A549 (cell line): ENCODE measurements around the gene MUC7. TPM values are rescaled to one million over a fixed set of nuclear protein-coding genes. Genes with fewer than 3 reads are reported as not detected.

ENCODE experiments used
- ATAC-seq, 2 experiments: fragments of 200-7000 bp in 1 of 2; fragments of >200 bp in 1 of 2; cut with Nextera tagmentation in 1 of 2; cut with Tn5 transposase in 1 of 2; 3 replicates each; pipeline versions ENCODE4 v1.8.0 to v1.9.1; 2018 to 2020; ENCODE audit warnings: mild to moderate bottlenecking in 1 of 2, moderate library complexity in 1 of 2
- CTCF ChIA-PET: fragments of 300-600 bp; sonication (Branson Sonifier 250); formaldehyde crosslinking; extraction: SDS; loops from one replicate; lab custom pipeline; 2021; ENCODE audit warnings: antibody characterized with exemption, inconsistent platforms; lab: Yijun Ruan, JAX
- POLR2A ChIA-PET: fragments of 350-600 bp; formaldehyde crosslinking; extraction: SDS; loops from one replicate; lab custom pipeline; 2021; ENCODE audit warnings: antibody characterized with exemption, inconsistent platforms; lab: Yijun Ruan, JAX
- DNase-seq, 2 experiments: peaks; one replicate each; pipeline versions ENCODE4 v3.0.0 to v3.0.0-alpha.2; 2011 to 2016; ENCODE audit warnings: low read depth in 1 of 2, low spot score in 1 of 2
- FAIRE-seq: peaks from 2 replicates; lab custom pipeline; 2011; peaks lifted over from hg19 to GRCh38; lab: Jason Lieb, UNC
- H3K27ac ChIP-seq, 2 experiments: fragments of >200 bp; sonication (Bioruptor Twin); formaldehyde crosslinking; 3 replicates each; pipeline ENCODE4 v1.5.1; 2016 to 2017
- H3K4me1 ChIP-seq: fragments of >200 bp; sonication (Bioruptor Twin); formaldehyde crosslinking; 3 replicates; pipeline ENCODE4 v1.6.1; 2016
- H3K4me2 ChIP-seq: fragments of >200 bp; sonication (Bioruptor Twin); formaldehyde crosslinking; 3 replicates; pipeline ENCODE4 v1.6.1; 2016
- H3K4me3 ChIP-seq: fragments of >200 bp; sonication (Bioruptor Twin); formaldehyde crosslinking; 3 replicates; pipeline ENCODE4 v1.5.1; 2016
- H3K9me3 ChIP-seq: fragments of >200 bp; sonication (Bioruptor Twin); formaldehyde crosslinking; 3 replicates; pipeline ENCODE4 v1.6.1; 2016
- ATOH8 ChIP-seq: fragments of 250-450 bp; sonication (Bioruptor Pico); IDR thresholded peaks from 2 replicates; pipeline ENCODE4 v1.5.0; 2020; ENCODE audit warnings: low read depth, mild to moderate bottlenecking, moderate library complexity
- CEBPB ChIP-seq, 2 experiments: fragments of >200 bp in 1 of 2; sonication (Bioruptor Twin) in 1 of 2; formaldehyde crosslinking in 1 of 2; IDR thresholded peaks; 2 replicates each; pipeline ENCODE4 v1.6.1; 2012 to 2016
- CHD4 ChIP-seq: fragments of 200-600 bp; sonication (generic); IDR thresholded peaks from 2 replicates; pipeline ENCODE4 v1.6.1; 2016; ENCODE audit warnings: antibody characterized with exemption, mild to moderate bottlenecking, borderline replicate concordance
- EHF ChIP-seq: fragments of 250-450 bp; sonication (Bioruptor Pico); IDR thresholded peaks from 2 replicates; pipeline ENCODE4 v1.5.0; 2020; ENCODE audit warnings: mild to moderate bottlenecking
- FOSB ChIP-seq: fragments of 250-450 bp; sonication (Bioruptor Pico); IDR thresholded peaks from 2 replicates; pipeline ENCODE4 v1.5.0; 2020; ENCODE audit warnings: mild to moderate bottlenecking, moderate library complexity
- FOSL2 ChIP-seq, 2 experiments: fragments of 450-650 bp in 1 of 2; fragments of >200 bp in 1 of 2; sonication (Bioruptor Twin) in 1 of 2; formaldehyde crosslinking; IDR thresholded peaks; 2 replicates each; pipeline versions ENCODE4 v1.5.0 to v1.6.1; 2016 to 2020; ENCODE audit warnings: mild to moderate bottlenecking in 1 of 2, moderate library complexity in 1 of 2
- FOXS1 ChIP-seq: fragments of 250-450 bp; sonication (Bioruptor Pico); IDR thresholded peaks from 2 replicates; pipeline ENCODE4 v1.5.0; 2020; ENCODE audit warnings: mild to moderate bottlenecking, moderate library complexity
- HEYL ChIP-seq: fragments of 250-450 bp; sonication (Bioruptor Pico); IDR thresholded peaks from 2 replicates; pipeline ENCODE4 v1.8.0; 2021; ENCODE audit warnings: mild to moderate bottlenecking, moderate library complexity
- HOXA7 ChIP-seq: fragments of 250-450 bp; sonication (Bioruptor Pico); IDR thresholded peaks from 2 replicates; pipeline ENCODE4 v1.5.0; 2020; ENCODE audit warnings: mild to moderate bottlenecking, moderate library complexity
- HOXB13 ChIP-seq: fragments of 250-450 bp; sonication (Bioruptor Pico); IDR thresholded peaks from 2 replicates; pipeline ENCODE4 v1.5.0; 2020; ENCODE audit warnings: low read depth, mild to moderate bottlenecking, moderate library complexity
- HOXB5 ChIP-seq: fragments of 250-450 bp; sonication (Bioruptor Pico); IDR thresholded peaks from 2 replicates; pipeline ENCODE4 v1.5.0; 2020; ENCODE audit warnings: mild to moderate bottlenecking, moderate library complexity
- JUN ChIP-seq, 2 experiments: fragments of >200 bp; sonication (Bioruptor Twin); formaldehyde crosslinking; IDR thresholded peaks; 2 replicates in 1 of 2; 3 replicates in 1 of 2; pipeline ENCODE4 v1.6.1; 2016 to 2017
- KDM1A ChIP-seq: fragments of 200-600 bp; sonication (generic); IDR thresholded peaks from 2 replicates; pipeline ENCODE4 v1.6.1; 2016; ENCODE audit warnings: low read depth, mild to moderate bottlenecking
- MAX ChIP-seq: IDR thresholded peaks from 2 replicates; pipeline ENCODE4 v1.6.1; 2012
- NFE2L2 ChIP-seq: fragments of 150-350 bp; conservative IDR thresholded peaks from 2 replicates; pipeline ENCODE4 v1.6.1; 2014; ENCODE audit warnings: low read length
- NR3C1 ChIP-seq: fragments of >200 bp; sonication (Bioruptor Twin); formaldehyde crosslinking; IDR thresholded peaks from 3 replicates; pipeline ENCODE4 v1.6.1; 2017
- PBX3 ChIP-seq: IDR thresholded peaks from 2 replicates; pipeline ENCODE4 v1.6.1; 2012
- POLR2AphosphoS2 ChIP-seq: conservative IDR thresholded peaks from 2 replicates; pipeline ENCODE4 v1.6.1; 2012; ENCODE audit warnings: low read length, improper control_type of control experiment, inconsistent platforms
- RAD21 ChIP-seq, 2 experiments: fragments of >200 bp in 1 of 2; sonication (Bioruptor Twin) in 1 of 2; formaldehyde crosslinking in 1 of 2; IDR thresholded peaks in 1 of 2; conservative IDR thresholded peaks in 1 of 2; 2 replicates in 1 of 2; 3 replicates in 1 of 2; pipeline ENCODE4 v1.6.1; 2012 to 2018; ENCODE audit warnings: inconsistent platforms in 1 of 2
- RNF2 ChIP-seq: fragments of 200-600 bp; sonication (generic); IDR thresholded peaks from 2 replicates; pipeline ENCODE4 v1.6.1; 2016; ENCODE audit warnings: low read depth, mild to moderate bottlenecking, antibody characterized with exemption, moderate library complexity, borderline replicate concordance
- SREBF2 ChIP-seq: fragments of 450-650 bp; IDR thresholded peaks from 2 replicates; pipeline ENCODE4 v1.6.1; 2014; ENCODE audit warnings: mild to moderate bottlenecking, moderate library complexity
- TFCP2L1 ChIP-seq: fragments of 250-450 bp; sonication (Bioruptor Pico); IDR thresholded peaks from 2 replicates; pipeline ENCODE4 v1.5.0; 2021; ENCODE audit warnings: mild to moderate bottlenecking
- TP53 ChIP-seq: fragments of 250-450 bp; sonication (Bioruptor Pico); IDR thresholded peaks from 2 replicates; pipeline ENCODE4 v1.5.0; 2021; ENCODE audit warnings: mild to moderate bottlenecking, moderate library complexity
- USF2 ChIP-seq: fragments of 450-650 bp; IDR thresholded peaks from 2 replicates; pipeline ENCODE4 v1.6.1; 2014; ENCODE audit warnings: antibody characterized with exemption
- ZC3H11A ChIP-seq: fragments of 450-650 bp; IDR thresholded peaks from 2 replicates; pipeline ENCODE4 v1.6.1; 2014; ENCODE audit warnings: antibody characterized with exemption, mild to moderate bottlenecking
- WGBS: methylation state at CpG from one replicate; pipeline ENCODE4 v1.1.6; 2017; ENCODE audit errors: missing lambda C conversion rate; 5-methylcytosine and 5-hydroxymethylcytosine counted together
- polyA plus RNA-seq, 4 experiments: library from polyadenylated mRNA; depleted of rRNA in 3 of 4; stranded (reverse); fragments of >200 nt; fragmentation: RNase III in 1 of 4; extraction: RNeasy Plus Mini Kit Qiagen cat#74134 plus additional on column Dnase treatment in 1 of 4; gene quantifications; 2 replicates in 3 of 4; 3 replicates in 1 of 4; pipeline ENCODE4 v1.2.3, GENCODE V29; 2011 to 2017
- TF ChIP-seq, protein P1 (sequence below): fragments of 150-350 bp; IDR thresholded peaks from 2 replicates; pipeline ENCODE4 v1.6.1; 2014; ENCODE audit warnings: low read depth, mild to moderate bottlenecking, low read length
- TF ChIP-seq, protein P2 (sequence below): fragments of >200 bp; sonication (Bioruptor Twin); formaldehyde crosslinking; IDR thresholded peaks from 2 replicates; pipeline ENCODE4 v1.6.1; 2016

The MUC7 gene
- polyA plus RNA-seq, 2 of the 4 experiments (the other 2 are of a cell fraction): not detected

GRCh38 chr4:70530997-70531396, 59.0 kb downstream of the MUC7 start:
- TF ChIP-seq EHF: no peak
- no peak for TF ChIP-seq NFE2L2
- no peak for TF ChIP-seq TP53 (CRISPR knock-in tag)
- TF ChIP-seq FOXS1 (CRISPR knock-in tag): no peak
- no peak for TF ChIP-seq USF2
- no peak for TF ChIP-seq RNF2
- TF ChIP-seq HEYL (CRISPR knock-in tag): no peak
- no peak for TF ChIP-seq TFCP2L1 (CRISPR knock-in tag)
- no peak for TF ChIP-seq NR3C1
- TF ChIP-seq CEBPB (IDR thresholded peaks at IDR 0.05): no peak
- TF ChIP-seq RAD21 (conservative IDR thresholded peaks at IDR 0.05 in 1 of 2, IDR thresholded peaks at IDR 0.05 in 1 of 2): no peak
- TF ChIP-seq HOXB13 (CRISPR knock-in tag): no peak
- no peak for ATAC-seq

DNA sequence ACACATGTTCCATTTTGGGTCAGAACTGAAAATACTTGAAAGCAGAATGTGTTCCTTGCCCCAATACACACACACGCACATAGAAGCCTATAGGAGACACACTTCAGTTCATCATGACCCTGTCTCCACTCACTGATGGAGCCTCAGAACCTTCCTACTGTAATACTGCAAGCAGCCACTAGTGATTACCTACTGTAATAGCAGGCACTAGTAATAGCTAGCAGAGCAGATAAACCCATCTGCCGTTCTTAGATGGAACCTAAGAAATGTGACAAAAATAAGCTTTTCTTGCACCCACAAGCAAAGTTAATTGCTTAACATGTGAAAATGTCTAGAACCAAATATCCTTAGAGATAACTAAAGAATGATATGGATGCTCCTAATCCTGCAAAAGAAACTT, 60.0 kb downstream of the MUC7 start:
- 19% methylated on average over 2 of the region's 2 CpGs for WGBS
- CTCF ChIA-PET: no interaction called here
- TF ChIP-seq POLR2AphosphoS2: no peak
- TF ChIP-seq RNF2: no peak
- TF ChIP-seq, protein P1, sequence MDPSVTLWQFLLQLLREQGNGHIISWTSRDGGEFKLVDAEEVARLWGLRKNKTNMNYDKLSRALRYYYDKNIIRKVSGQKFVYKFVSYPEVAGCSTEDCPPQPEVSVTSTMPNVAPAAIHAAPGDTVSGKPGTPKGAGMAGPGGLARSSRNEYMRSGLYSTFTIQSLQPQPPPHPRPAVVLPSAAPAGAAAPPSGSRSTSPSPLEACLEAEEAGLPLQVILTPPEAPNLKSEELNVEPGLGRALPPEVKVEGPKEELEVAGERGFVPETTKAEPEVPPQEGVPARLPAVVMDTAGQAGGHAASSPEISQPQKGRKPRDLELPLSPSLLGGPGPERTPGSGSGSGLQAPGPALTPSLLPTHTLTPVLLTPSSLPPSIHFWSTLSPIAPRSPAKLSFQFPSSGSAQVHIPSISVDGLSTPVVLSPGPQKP: no peak
- TF ChIP-seq HOXB5 (CRISPR knock-in tag): no peak
- no peak for TF ChIP-seq KDM1A
- no peak for TF ChIP-seq FOSB (CRISPR knock-in tag)
- TF ChIP-seq ATOH8 (CRISPR knock-in tag): no peak
- TF ChIP-seq PBX3: no peak
- TF ChIP-seq CHD4: no peak
- TF ChIP-seq MAX: no peak
- no peak for TF ChIP-seq JUN (IDR thresholded peaks at IDR 0.05)
- TF ChIP-seq, protein P2, sequence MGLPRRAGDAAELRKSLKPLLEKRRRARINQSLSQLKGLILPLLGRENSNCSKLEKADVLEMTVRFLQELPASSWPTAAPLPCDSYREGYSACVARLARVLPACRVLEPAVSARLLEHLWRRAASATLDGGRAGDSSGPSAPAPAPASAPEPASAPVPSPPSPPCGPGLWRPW: no peak
- TF ChIP-seq SREBF2: no peak
- no peak for TF ChIP-seq HOXA7
- TF ChIP-seq FOSL2 (IDR thresholded peaks at IDR 0.05): no peak
- no peak for TF ChIP-seq FOSL2 (CRISPR knock-in tag; IDR thresholded peaks at IDR 0.05)
- no peak for TF ChIP-seq ZC3H11A
- DNase-seq: peak in 1 of 2 experiments; percentile 4
- POLR2A ChIA-PET: no interaction called here
- no peaks in the 10 kb centered on the region for H3K4me1 ChIP-seq
- H3K27ac ChIP-seq: no peak overlapping the region
- no peak overlapping the region for H3K4me3 ChIP-seq
- no peaks in the 10 kb centered on the region for H3K9me3 ChIP-seq
- no peak for FAIRE-seq
- no peak overlapping the region for H3K4me2 ChIP-seq
- peak in 1 of 2 experiments; percentile 73; a peak in 3 of 6 replicates for ATAC-seq

More at GRCh38 chr4:70530997-70531396, 59.0 kb downstream of the MUC7 start:
- Histone ChIP-seq H3K27ac (no peak overlapping the region), H3K4me3 (no peak overlapping the region), H3K4me1 (no peaks in the 10 kb centered on the region), H3K4me2 (no peak overlapping the region), H3K9me3 (no peaks in the 10 kb centered on the region)
- DNase-seq (no peak), FAIRE-seq (no peak)
- CTCF ChIA-PET: no interaction called here
- WGBS: 28% methylated on average over 2 of the region's 5 CpGs
- POLR2A ChIA-PET: no interaction called here
